Suppressor macrophage treated with lipopolysaccharide for 1 hour (primary cell): ENCODE results near the gene ENGASE.
A peak's percentile ranks its signal among the peaks of the same experiment; 100 is the strongest.

Experiments
- DNase-seq, 3 donors: peaks; one replicate each; pipeline ENCODE4 v3.0.0-alpha.2; 2020 to 2022

Gene ENGASE

GRCh38 chr17:79081571-79082276 lies 7.1 kb downstream of the ENGASE start:
- DNase-seq: no peak

- peak; percentile 55 to 75 (median 61) for DNase-seq
These were observed 7.9 kb downstream of the ENGASE start for GRCh38 chr17:79082311-79083190.

- DNase-seq: no peak
These were observed 8.8 kb downstream of the ENGASE start for GRCh38 chr17:79083191-79083971.

GRCh38 chr17:79084291-79085153 lies 9.9 kb downstream of the ENGASE start:
- no peak for DNase-seq

GRCh38 chr17:79085154-79085920 lies 10.7 kb downstream of the ENGASE start:
- DNase-seq: no peak

GRCh38 chr17:79085921-79086551 lies 11.4 kb downstream of the ENGASE start:
- no peak for DNase-seq

GRCh38 chr17:79086609-79087427 lies 12.2 kb downstream of the ENGASE start:
- no peak for DNase-seq

GRCh38 chr17:79087428-79088143 lies 13.0 kb downstream of the ENGASE start:
- DNase-seq: peak; percentile 69 to 80 (median 75)

- DNase-seq: no peak
These were observed 13.8 kb downstream of the ENGASE start for GRCh38 chr17:79088247-79088996.

GRCh38 chr17:79088997-79089328 lies 14.3 kb downstream of the ENGASE start:
- no peak for DNase-seq

- DNase-seq: no peak
These were observed 15.3 kb downstream of the ENGASE start for GRCh38 chr17:79089720-79090442.

GRCh38 chr17:79090443-79091225 lies 16.0 kb downstream of the ENGASE start:
- no peak for DNase-seq

GRCh38 chr17:79091226-79091670 lies 16.6 kb downstream of the ENGASE start:
- no peak for DNase-seq

- DNase-seq: no peak
These were observed 17.9 kb downstream of the ENGASE start for GRCh38 chr17:79092567-79092966.

- no peak for DNase-seq
These were observed 18.6 kb downstream of the ENGASE start for GRCh38 chr17:79093270-79093669.

- no peak for DNase-seq
These were observed 19.6 kb downstream of the ENGASE start for GRCh38 chr17:79094261-79094660.
